ENCODE data around the gene PTPN23.

DNA sequence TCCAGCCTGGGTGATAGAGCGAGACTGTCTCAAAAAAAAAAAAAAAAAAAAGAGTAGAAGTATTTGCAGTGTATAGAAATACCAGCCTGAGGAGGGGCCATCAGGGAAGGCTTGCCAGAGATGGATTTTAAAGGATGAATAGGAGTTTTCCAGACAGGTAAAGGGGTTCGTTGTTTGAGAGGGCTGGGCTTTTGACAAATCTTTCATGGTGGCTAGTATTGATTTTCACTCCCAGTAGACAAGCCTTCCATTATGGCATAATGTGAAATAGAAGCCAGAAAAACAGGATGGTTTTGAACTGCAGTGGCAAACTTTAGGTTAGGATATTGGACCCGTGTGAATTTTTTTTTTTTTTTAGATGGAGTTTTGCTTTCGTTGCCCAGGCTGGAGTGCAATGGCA lies 3.6 kb downstream of the PTPN23 start:
- TF ChIP-seq POLR2A (IDR thresholded peaks at IDR 0.05) (no peak), EP300 (IDR thresholded peaks at IDR 0.05) (no peak)

All from tibial nerve (tissue), 3 donors.